GM06990 (cell line): Measurements from ENCODE around the gene FAM149B1.

Experiments
- DNase-seq: peaks from one replicate; pipeline ENCODE4 v3.0.0-alpha.2; 2011; ENCODE audit not compliant: insufficient read length; ENCODE audit errors: extremely low read depth
- H3K27me3 ChIP-seq: replicated peaks from 2 replicates; pipeline ENCODE4 v1.6.0; 2011; ENCODE audit warnings: low read length; ENCODE audit not compliant: control insufficient read depth, insufficient read depth
- H3K36me3 ChIP-seq: 2 replicates; pipeline ENCODE4 v1.5.1; 2011; ENCODE audit warnings: low read length; ENCODE audit not compliant: control insufficient read depth, insufficient read depth
- H3K4me3 ChIP-seq: replicated peaks from 2 replicates; pipeline ENCODE4 v1.5.1; 2011; ENCODE audit warnings: low read depth, mild to moderate bottlenecking, control low read depth, low read length
- CTCF ChIP-seq: IDR thresholded peaks from 2 replicates; pipeline ENCODE4 v1.5.1; 2011; ENCODE audit warnings: low read length, control low read depth, mild to moderate bottlenecking, inconsistent platforms; ENCODE audit not compliant: insufficient read depth, poor library complexity, severe bottlenecking

Gene FAM149B1

GRCh38 chr10:73182568-73182967, 14.6 kb downstream of the FAM149B1 start:
- H3K27me3 ChIP-seq = no peaks in the 10 kb centered on the region
- no peak for TF ChIP-seq CTCF
- peaks cover 2% of the 10 kb centered on the region for H3K36me3 ChIP-seq
- no peak overlapping the region for H3K4me3 ChIP-seq
- no peak for DNase-seq

- Histone ChIP-seq H3K27me3 (no peaks in the 10 kb centered on the region), H3K4me3 (no peak overlapping the region), H3K36me3 (peaks cover 2% of the 10 kb centered on the region)
- no peak for DNase-seq
- TF ChIP-seq CTCF = no peak
These were observed 15.9 kb downstream of the FAM149B1 start for GRCh38 chr10:73183667-73184281.

GRCh38 chr10:73186266-73186665, 18.3 kb downstream of the FAM149B1 start:
- no peak for TF ChIP-seq CTCF
- DNase-seq = no peak
- Histone ChIP-seq H3K27me3 (no peaks in the 10 kb centered on the region), H3K36me3 (peaks cover 2% of the 10 kb centered on the region), H3K4me3 (no peak overlapping the region)

GRCh38 chr10:73190188-73190587, 22.3 kb downstream of the FAM149B1 start:
- Histone ChIP-seq H3K27me3 (no peaks in the 10 kb centered on the region), H3K4me3 (no peak overlapping the region), H3K36me3 (no peaks in the 10 kb centered on the region)
- TF ChIP-seq CTCF = no peak
- no peak for DNase-seq

GRCh38 chr10:73205081-73205480, 37.2 kb downstream of the FAM149B1 start:
- DNase-seq = no peak
- H3K4me3 ChIP-seq = no peak overlapping the region
- no peaks in the 10 kb centered on the region for H3K27me3 ChIP-seq
- no peaks in the 10 kb centered on the region; the same call in 1 of the 2 replicates for H3K36me3 ChIP-seq
- no peak for TF ChIP-seq CTCF

GRCh38 chr10:73205890-73206289, 38.0 kb downstream of the FAM149B1 start:
- no peaks in the 10 kb centered on the region for H3K27me3 ChIP-seq
- no peaks in the 10 kb centered on the region; the same call in 1 of the 2 replicates for H3K36me3 ChIP-seq
- DNase-seq = no peak
- no peak overlapping the region for H3K4me3 ChIP-seq
- no peak for TF ChIP-seq CTCF
